NCI-H1092 (cell line): Measurements from ENCODE around the gene FBN2.
"Not testable (repeated sequence)": the region's sequence is repeated elsewhere in the genome, so short reads cannot be mapped to it uniquely, and the experiment has no call there.

Experiments
- DNase-seq: peaks from one replicate; lab custom pipeline; 2025; lab: John Stamatoyannopoulos, UW

FBN2 gene

DNA sequence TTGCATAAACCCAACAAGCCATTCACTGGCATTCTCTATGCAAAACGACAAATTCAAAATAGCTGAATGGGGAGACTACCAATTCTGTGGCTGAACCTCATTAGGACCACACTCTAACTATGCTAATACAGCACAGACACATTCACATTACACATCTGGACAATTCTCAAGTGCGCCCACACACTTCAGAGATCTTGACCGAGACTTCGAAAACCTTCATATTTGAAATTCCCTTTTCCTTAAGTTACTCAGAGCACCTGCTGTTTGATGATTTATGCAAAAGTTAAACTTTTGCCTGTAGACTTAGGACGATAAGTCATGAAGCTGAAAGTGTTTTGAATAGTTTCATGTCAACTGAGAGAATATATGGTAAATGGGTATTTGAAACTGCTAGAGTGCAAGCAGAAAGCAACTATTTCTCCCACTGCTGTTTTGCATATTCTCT lies 111.9 kb downstream of the FBN2 start:
- no peak for DNase-seq

DNA sequence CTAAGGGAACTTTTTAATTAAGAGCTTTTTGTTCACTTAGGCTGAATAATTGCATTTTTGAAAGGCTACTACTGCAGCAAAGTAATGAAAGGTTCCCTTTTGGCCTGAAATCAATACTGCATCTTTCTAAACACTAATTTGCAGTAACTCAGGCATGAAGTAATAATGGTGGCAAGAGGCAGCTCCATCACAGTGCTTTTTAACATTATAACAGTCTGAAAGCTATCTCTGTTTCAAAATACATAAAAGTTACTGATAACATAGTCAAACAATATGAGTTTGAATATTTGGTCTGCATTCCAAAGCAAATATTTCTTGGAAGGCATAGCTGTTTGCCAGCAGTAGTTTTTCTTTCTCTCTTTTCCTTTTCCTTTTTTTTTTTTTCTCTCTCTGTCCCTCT lies 113.4 kb downstream of the FBN2 start:
- no peak for DNase-seq

DNA sequence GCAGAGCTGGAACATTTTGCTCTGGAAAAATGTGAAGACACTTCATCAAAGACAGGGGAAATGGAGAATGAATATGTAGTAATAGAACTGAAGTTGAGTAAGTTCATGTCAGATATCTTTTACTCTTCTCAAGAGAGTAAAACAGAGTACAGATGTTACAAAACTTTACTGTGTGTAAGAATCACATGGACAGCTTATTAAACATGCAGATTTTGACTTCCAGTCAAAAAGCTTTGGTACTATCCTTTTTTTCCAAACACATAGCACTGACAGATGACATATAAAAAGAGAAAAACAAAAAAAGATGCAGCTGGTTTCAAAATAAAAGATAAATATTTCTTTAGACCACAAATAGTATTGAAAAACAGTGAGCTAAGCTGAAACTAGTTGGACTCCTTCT lies 115.4 kb downstream of the FBN2 start:
- DNase-seq, result no peak

DNA sequence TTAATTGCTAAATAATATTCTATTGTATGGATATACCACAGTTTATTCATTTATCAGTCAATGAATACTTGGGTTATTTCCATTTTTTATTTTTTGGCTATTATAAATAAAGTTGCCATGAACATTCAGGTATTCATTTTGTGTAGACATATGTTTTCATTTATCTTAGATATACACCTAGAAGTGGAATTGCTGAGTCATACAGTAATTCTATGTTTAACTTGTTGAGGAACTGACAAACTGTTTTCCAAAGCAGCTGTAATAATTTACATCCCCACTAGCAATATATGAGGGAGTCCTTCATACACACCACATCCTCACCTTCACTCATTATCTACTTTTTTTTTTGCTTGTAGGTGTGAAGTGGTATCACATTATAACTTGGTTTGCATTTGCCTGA lies 123.6 kb downstream of the FBN2 start:
- no peak for DNase-seq

DNA sequence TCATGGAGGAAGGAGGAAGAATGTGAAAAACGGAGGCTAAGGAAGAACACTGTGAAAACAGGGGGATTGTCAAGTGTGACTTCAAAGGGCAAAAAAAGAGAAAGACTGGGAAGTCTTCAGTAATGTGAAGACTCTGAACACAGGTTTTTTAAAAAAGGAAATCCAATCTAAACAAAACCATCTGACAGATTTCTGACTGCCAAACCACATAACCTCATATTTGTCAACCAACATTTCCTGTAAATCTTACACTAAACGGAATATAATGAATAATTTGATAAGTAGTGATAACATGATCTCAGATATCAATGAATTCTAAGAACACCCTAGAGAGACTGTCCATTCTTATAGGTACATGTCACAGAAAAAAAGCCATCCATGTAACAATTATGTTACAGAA lies 124.7 kb downstream of the FBN2 start:
- DNase-seq, result no peak

DNA sequence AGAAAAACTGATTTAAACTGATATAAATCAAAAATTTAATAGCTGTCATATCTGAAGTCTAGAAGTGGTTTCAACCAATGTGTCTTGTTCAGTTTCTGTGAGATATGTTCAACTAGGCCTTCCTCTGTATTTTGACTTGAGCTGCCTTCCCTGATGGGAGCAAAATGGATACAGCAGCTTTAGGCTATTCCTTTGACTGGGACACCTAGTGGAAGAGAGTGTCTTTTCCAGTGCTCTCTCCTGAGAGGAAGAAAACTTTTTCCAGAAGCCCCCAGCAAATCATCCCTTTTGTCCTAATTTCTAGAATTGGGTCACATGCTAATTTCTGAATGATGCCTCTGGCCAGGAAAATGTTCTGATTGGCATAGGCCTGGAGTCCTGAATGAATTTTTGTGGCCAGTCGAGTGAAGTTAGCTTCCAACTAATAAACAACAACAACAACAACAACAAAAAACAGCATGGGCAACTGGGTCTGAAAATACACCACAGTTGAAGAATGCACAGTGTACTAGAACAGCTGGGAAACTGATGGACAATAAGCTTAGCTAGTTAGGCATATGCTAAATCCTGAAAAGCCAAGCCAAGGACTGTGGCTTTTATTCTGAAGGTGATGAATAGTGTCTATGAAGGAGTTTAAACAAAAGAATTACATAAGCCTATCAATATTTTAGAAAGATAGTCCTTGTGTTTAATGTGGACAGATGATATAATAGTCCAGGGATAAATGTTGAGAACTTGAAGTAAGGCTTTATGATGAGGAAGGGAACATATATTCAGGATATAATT lies 125.7 kb downstream of the FBN2 start:
- DNase-seq, result no peak

DNA sequence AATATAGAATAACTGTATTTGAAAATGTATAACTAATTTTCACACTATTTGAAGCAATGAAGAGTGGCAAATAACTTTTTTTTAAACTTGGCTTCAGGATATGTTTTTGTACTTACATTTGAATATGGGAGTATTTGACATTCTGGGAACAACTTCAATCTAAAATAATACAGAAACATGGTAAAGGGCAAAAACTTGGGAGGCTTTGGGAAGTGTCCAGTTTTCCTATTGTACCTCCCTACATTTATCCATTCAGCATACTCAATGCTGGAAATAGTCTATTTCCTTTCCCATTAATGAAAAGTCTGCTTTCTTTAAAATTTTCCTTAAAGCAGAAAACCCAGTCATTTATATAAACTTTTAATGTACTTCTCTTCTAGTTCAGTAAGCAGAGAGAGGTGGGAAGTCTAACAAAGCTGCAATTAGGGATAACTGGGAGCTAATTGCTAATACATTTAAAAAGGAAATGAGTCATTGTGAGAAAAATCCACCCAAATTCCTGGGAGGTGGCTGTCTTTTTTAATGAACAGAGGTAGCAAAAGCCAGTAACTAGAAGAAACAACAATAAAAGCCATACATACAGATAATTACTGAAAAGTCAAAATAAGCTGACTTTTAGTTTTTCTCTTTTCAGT lies 128.8 kb downstream of the FBN2 start:
- DNase-seq, result no peak

DNA sequence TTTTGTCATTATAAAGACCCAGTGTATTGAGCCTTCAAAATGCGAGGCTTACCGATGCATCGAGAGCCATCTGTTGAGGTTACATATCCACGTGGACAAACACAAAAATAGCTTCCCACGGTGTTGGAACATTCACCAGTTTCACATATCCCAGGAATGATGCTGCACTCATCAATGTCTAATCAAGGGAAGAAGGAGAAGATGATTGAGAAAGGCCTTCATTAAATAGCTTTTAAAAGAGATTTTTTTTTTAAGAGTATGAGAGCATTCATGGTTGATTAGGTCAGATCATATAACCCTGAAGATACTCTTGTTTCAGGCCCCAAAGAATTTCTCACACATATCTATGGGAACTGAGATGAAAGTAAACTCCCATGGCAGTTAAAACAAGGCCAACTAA lies 129.4 kb downstream of the FBN2 start:
- no peak for DNase-seq

DNA sequence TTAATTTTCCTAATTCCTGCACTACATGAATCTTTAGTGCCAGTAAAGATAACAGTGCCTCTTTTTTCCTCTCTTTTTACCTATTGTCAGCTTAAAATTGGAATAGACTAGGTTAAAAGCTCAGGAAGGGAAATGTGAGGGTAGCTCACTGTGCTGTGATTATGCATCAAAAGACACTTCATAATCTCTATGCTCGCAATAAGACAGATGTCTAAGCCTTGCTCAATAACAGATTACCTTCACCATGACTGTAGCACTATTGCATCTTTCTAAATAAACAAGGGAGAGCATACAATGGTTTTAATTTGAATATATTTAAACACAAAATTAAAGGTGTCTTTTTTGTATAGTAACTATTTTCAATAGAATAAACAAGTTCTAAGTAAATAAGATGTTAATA lies 130.1 kb downstream of the FBN2 start:
- DNase-seq, result no peak

DNA sequence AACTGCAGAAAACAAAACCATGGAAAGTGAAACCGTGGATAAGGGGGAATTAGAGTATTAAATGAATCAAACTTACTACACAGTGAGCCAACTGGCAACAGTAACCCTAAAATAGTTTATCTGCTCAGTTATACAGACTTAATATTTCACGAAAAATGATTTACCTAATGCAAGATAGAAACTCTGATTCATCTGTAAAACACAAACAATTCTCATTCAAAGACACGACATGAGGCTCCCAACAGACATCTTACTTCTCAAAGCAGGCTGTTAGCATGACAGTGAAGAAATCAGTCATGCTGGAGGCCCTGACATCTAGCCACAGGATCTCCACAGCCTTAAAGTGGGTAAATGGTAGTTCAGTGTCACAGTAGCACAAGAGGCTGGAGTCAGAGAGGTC lies 131.2 kb downstream of the FBN2 start:
- no peak for DNase-seq

DNA sequence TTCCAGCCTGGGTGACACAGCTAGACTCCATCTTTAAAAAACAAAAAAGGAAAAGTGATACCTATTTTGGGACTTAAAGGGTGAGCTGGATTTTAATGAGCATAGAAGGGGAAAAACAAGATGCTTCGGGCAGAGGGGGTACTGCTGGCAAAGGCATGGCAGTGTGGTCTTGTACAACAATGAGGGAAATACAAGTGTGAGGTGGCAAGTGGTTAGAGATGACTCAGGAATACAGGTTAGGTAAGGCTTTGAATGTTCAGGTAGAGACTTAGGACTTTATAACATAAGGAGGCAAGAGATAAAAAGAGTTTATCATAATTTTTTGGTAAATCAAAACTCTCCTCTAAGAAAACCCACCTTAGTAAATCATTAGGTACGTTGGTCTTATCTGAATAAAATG lies 132.9 kb downstream of the FBN2 start:
- DNase-seq, result no peak

DNA sequence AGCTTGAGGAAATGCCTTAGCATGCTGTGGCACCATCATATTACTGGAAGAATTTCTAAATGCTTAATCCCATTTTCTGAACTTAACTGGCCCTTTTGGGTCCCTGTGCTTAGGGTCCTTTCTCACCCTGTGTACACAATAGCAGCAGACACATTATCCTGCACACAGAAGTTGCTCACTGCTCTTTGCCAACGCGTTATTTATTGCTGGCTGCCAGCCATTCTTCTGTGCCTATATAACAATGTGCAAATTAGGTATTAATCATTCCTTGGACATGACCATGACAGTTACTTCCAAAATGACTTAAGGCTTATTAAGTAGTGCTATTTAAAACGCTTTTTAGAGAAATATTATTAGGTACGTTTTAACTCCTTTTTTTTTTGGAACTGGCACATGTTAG lies 134.7 kb downstream of the FBN2 start:
- no peak for DNase-seq

DNA sequence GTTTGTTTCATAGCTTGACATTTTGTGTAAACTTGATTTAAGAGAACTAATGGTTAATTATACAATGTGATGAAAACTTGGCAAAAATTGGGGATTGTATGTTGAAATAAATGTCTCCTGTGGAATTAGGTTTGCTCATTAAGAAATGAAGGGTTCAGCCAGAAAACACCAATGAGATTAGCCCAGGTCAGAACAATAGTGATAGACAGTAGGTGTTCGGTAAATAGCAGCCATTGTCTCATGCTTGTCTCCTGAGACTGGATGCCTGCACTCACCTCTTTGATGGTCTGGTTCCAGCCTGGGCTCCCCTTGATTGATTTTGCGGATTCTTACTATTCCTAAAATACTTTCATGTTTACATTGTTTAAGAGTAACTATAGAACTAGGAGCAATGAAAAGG lies 135.5 kb downstream of the FBN2 start:
- DNase-seq, result no peak

DNA sequence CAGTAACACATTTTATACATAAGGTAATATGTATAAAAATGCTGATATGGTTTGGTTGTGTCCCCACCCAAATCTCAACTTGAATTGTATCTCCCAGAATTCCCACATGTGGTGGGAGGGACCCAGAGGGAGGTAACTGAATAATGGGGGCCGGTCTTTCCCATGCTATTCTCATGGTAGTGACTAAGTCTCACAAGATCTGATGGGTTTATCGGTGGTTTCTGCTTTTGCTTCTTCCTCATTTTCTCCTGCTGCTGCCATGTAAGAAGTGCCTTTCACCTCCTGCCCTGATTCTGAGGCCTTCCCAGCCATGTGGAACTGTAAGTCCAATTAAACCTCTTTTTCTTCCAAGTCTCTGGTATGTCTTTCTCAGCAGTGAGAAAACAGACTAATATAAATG lies 137.3 kb downstream of the FBN2 start:
- not testable (repeated sequence) for DNase-seq

DNA sequence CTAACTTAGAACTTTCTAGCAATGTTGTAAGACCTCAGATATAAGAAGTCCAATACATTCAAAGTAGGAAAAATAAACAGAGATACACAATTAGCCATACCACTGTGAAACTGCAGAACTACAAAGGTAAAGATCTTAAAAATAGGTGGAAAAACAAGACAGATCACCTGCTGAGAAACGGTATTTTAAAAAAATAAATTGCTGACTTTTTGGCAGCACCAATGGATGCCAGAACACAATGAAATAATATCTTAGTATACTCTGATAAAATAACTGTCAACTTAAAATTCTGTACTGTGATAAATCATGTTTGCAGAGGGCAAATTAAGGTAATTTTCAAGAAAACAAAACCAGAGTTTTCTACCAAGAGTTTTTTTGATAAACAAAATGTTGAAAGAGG lies 138.9 kb downstream of the FBN2 start:
- no peak for DNase-seq

DNA sequence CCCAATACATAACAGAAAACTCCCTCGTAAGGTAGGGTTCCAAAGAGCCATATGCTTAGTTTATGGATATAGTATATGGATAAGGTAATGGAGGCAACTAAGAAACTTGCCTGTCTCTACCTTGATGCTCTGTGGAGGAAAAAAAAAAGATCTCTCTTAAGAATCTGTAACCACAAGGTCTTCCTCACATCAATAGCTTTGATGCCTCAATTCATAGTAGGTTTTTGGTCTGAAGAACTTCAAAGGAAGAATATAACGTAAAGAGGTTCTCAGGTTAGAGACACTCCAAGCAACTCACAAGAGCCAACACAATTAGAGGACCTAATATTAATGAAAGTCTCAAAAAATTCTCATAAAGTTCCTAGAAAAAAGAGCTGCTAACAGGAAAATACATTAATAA lies 140.2 kb downstream of the FBN2 start:
- no peak for DNase-seq

DNA sequence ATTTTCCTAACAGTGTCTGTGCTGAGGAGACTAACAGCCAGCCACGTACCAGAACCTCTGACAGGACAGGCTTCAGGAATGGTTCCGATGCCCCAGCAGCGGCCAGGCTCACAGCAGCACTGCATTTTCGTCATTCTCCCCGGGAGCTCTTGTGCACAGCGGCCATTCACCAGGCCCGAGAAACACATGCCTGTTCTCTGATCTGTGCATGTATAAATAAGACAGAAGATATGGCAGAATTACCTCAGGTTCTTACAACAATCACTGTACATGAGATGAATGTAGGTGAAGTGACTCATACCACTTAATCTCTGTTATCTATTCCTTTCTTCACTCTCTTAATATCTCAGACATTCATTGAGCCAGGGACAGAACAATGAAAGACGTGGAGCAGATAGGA lies 143.0 kb downstream of the FBN2 start:
- no peak for DNase-seq

DNA sequence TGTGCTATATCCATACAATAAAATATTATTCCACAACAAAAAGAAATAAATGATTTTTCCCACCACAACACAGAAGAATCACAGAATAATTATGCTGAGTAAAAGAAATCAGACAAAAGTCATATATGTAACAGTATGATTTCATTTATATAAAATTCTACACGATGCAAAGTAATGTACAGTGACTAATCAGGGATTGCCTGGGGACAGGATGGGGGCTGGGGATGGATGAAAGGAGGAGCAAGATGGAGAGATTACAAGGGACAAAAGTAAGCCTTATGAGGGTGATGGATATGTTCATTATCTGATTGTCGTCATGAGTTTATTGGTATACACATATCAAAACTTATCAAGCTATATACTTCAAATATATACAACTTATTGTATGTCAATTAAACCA lies 154.0 kb downstream of the FBN2 start:
- no peak for DNase-seq

DNA sequence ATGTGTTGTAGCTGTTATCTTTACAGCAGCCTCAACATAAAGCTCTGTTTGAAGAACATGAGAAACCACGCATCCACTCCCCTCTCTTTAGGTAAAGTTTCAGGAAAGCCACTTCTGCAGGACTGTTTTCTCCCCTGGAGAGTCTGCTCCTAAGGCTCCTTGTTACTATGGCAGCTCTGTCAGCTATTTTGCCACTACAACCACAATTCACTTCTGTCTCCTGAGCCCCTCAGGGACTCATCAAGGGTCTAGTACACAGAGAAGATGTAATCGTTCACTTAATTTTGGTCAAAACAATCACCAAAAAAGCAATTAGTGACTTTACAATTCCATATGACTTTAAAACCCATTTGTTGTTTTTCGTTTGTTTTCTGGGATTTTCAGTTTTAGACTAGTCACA lies 157.7 kb downstream of the FBN2 start:
- no peak for DNase-seq

DNA sequence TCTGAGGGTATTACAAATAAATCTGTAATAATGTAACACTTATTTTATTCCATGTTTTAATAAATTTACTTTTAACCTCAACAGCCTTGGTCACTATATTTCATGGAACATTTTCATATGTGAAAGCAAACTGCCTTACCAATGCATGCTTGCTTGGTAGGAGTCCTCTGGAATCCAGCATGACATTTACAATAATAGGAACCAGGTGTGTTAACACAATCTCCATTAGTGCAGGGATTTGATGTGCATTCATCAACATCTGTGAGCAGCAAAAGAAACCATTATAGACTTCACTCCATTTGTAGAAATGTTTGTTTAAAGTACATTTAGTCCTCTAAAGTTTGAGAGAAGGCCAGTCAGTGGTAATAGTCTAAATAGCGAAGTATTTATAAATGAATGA lies 159.4 kb downstream of the FBN2 start:
- DNase-seq, result no peak

DNA sequence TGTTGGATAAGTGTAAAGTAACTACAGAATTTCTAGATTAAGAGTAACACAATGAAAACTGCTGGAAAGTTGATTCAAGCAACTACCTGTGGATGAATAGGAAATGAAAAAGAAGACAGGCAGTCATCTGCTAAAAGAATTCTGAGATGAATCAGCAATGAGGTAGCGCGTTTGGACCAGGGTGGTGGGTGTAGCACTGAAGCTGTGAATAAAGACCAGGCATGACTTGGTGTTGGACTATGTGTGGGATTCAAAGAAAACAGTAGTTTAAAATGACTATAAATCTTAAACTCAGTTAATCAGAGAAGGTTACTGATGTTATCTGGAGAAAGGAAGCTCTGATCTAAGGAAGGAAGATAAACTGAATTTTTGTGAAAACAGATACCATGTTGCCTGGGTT lies 159.8 kb downstream of the FBN2 start:
- no peak for DNase-seq

DNA sequence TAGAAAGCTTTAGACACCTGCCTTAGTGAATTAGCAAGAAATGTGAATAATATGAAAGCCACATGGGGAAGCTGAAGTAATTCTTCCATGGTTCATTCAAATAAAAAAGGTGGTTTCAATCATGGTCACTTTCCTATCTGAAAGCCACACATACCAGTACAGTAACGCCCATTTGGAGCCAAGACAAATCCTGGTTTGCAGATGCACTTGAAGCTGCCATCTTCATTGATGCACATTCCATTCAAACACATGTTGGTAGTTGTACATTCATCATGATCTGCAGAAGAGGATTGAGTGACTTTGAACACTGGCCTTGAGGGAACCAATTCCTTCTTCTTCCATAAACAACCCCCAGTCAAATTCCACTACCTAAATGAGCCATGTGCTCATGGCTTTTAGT lies 161.5 kb downstream of the FBN2 start:
- DNase-seq, result no peak

DNA sequence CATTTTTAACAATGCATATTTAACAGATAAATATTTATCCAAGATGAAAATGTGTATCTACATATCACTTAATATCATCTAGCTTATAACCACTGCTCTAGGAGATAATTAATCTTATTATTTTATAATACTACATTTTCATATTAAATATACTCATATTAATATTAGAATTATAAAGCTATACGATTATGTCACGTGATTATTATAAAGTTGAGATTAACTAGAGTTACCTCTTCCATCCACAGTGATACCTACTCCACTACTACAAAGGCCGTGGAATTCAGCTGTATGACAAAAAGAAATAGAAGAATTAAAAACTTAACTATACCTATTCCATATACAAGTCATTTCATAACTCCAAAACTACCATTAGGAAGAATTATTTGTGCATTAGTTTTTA lies 171.9 kb downstream of the FBN2 start:
- no peak for DNase-seq

DNA sequence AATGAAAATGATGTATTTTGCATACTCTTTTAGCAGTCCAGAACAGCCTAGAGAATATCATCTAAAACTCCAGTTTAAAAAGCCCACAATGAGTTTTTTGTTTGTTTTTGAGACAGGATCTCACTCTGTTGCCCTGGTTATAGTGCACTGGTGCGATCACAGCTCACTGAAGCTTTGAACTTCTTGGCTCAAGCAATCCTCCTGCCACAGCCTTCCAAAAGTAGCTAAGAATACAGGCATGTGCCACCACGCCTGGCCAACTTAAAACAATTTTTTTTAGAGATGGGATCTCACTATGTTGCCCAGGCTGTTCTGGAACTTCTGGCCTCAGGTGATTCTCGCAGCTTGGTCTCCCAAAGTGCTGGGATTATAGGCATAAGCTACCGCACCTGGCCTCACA lies 175.7 kb downstream of the FBN2 start:
- DNase-seq, result no peak
